Naive thymus-derived CD8-positive, alpha-beta T cell (primary cell): Measurements from ENCODE around the gene ICE1. TPM values are rescaled to one million over a fixed set of nuclear protein-coding genes. Genes with fewer than 3 reads are reported as not detected.
"Not testable (repeated sequence)": the region's sequence is repeated elsewhere in the genome, so short reads cannot be mapped to it uniquely, and the experiment has no call there.

Experiments
- ATAC-seq, 2 donors: fragments of 150-1000 bp; cut with Tn5 transposase in 1 of 2; sonication (Bioruptor Pico), chemical (Tn5 transposase) in 1 of 2; 1 replicate in 1 of 2; 2 replicates in 1 of 2; pipeline ENCODE4 v1.10.0; 2021; ENCODE audit warnings: mild to moderate bottlenecking in 2 of 2, moderate library complexity in 2 of 2
- POLR2A ChIA-PET: fragments of 350-600 bp; sonication (Branson Sonifier 250); formaldehyde crosslinking; loops from one replicate; lab custom pipeline; 2021; ENCODE audit warnings: antibody characterized with exemption; lab: Charles Lee
- DNase-seq, 10 donors: peaks; one replicate each; pipeline versions ENCODE4 v3.0.0 to v3.0.0-alpha.2; 2020 to 2022
- H3K27ac Mint-ChIP-seq, 10 donors: one replicate each; pipeline ENCODE4 v1.8.0; 2020 to 2022; ENCODE audit warnings: mild to moderate bottlenecking in 10 of 10, mixed read lengths in 10 of 10, moderate library complexity in 4 of 10, inconsistent platforms in 1 of 10
- H3K27me3 Mint-ChIP-seq, 5 donors: one replicate each; pipeline ENCODE4 v1.8.0; 2021 to 2022; ENCODE audit warnings: mixed read lengths in 5 of 5
- H3K36me3 Mint-ChIP-seq, 3 donors: one replicate each; pipeline ENCODE4 v1.8.0; 2020 to 2022; ENCODE audit warnings: mixed read lengths in 3 of 3, mild to moderate bottlenecking in 2 of 3, inconsistent platforms in 1 of 3
- H3K4me1 Mint-ChIP-seq, 4 donors: one replicate each; pipeline ENCODE4 v1.8.0; 2021 to 2022; ENCODE audit warnings: mixed read lengths in 4 of 4
- H3K4me3 Mint-ChIP-seq, 10 donors: one replicate each; pipeline ENCODE4 v1.8.0; 2020 to 2022; ENCODE audit warnings: mild to moderate bottlenecking in 10 of 10, mixed read lengths in 10 of 10, moderate library complexity in 6 of 10, inconsistent platforms in 1 of 10
- H3K9me3 Mint-ChIP-seq, 9 donors: one replicate each; pipeline ENCODE4 v1.8.0; 2020 to 2022; ENCODE audit warnings: mixed read lengths in 9 of 9, mild to moderate bottlenecking in 3 of 9, inconsistent platforms in 1 of 9, moderate library complexity in 1 of 9
- polyA plus RNA-seq, 3 donors: library from polyadenylated mRNA; unstranded; fragments of 300-500 nt; fragmentation: Illumina TruSeq; gene quantifications; one replicate each; pipeline ENCODE4 v1.2.3, GENCODE V29; 2021
- total RNA-seq, 8 experiments: library from RNA in 2 of 8; stranded (reverse) in 2 of 8; gene quantifications; one replicate each; pipeline ENCODE4 v1.2.3 and lab custom pipeline; 2021 to 2026

The ICE1 gene
- total and polyA plus RNA-seq, 5 experiments from 2014 or later, result 16.1 to 53.3 (median 18.8) TPM

GRCh38 chr5:5483880-5484598 lies 61.6 kb downstream of the ICE1 start:
- POLR2A ChIA-PET, result interaction anchor here (0.6 kb wide), 1 partner anchor 63 kb away, joined by 3 read pairs; no protein-coding TSS in a partner anchor
- H3K4me3 Mint-ChIP-seq, result no peak overlapping the region
- H3K4me1 Mint-ChIP-seq, result peaks cover 14 to 29% (median 25%) of the 10 kb centered on the region in 4 donors
- peak overlapping the region in 8 of 10 donors; percentile 6 to 82 (median 65) for H3K27ac Mint-ChIP-seq
- H3K36me3 Mint-ChIP-seq, result peaks cover 0 to 45% (median 4%) of the 10 kb centered on the region in 3 donors
- no peak for ATAC-seq
- DNase-seq, result no peak
- peaks cover 0 to 3% (median 0%) of the 10 kb centered on the region in 9 donors for H3K9me3 Mint-ChIP-seq
- no peaks in the 10 kb centered on the region for H3K27me3 Mint-ChIP-seq

GRCh38 chr5:5486122-5486521 lies 63.6 kb downstream of the ICE1 start:
- H3K36me3 Mint-ChIP-seq, result peaks cover 0 to 59% (median 6%) of the 10 kb centered on the region in 3 donors
- peak overlapping the region in 1 of 10 donors; percentile 34 for H3K4me3 Mint-ChIP-seq
- ATAC-seq (no peak), DNase-seq (no peak)
- no peaks in the 10 kb centered on the region for H3K27me3 Mint-ChIP-seq
- no peaks in the 10 kb centered on the region for H3K9me3 Mint-ChIP-seq
- peak overlapping the region in 4 of 10 donors; percentile 26 to 81 (median 58) for H3K27ac Mint-ChIP-seq
- peaks cover 6 to 12% (median 10%) of the 10 kb centered on the region in 4 donors for H3K4me1 Mint-ChIP-seq
- POLR2A ChIA-PET, result no interaction called here

- Mint-ChIP-seq H3K4me3 (no peak overlapping the region), H3K27me3 (no peaks in the 10 kb centered on the region), H3K9me3 (no peaks in the 10 kb centered on the region), H3K4me1 (peaks cover 10 to 15% (median 11%) of the 10 kb centered on the region in 4 donors), H3K27ac (peak overlapping the region in 5 of 10 donors; percentile 3 to 89 (median 8)), H3K36me3 (peaks cover 0 to 58% (median 6%) of the 10 kb centered on the region in 3 donors)
- POLR2A ChIA-PET, result interaction anchor here (1.2 kb wide), 1 partner anchor 65 kb away, joined by 4 read pairs; the partner anchor contains the start of gene ICE1
- DNase-seq (no peak), ATAC-seq (no peak)
These were observed 65.3 kb downstream of the ICE1 start for GRCh38 chr5:5487585-5488360.

GRCh38 chr5:5490774-5491347 lies 68.4 kb downstream of the ICE1 start:
- peak overlapping the region in 6 of 10 donors; percentile 19 to 70 (median 30) for H3K27ac Mint-ChIP-seq
- no peak overlapping the region for H3K4me3 Mint-ChIP-seq
- POLR2A ChIA-PET, result interaction anchor here (1.0 kb wide), 1 partner anchor 10 kb away, joined by 3 read pairs; no protein-coding TSS in a partner anchor
- DNase-seq (no peak), ATAC-seq (no peak)
- H3K4me1 Mint-ChIP-seq, result peaks cover 12 to 29% (median 20%) of the 10 kb centered on the region in 4 donors
- peaks cover 0 to 41% (median 6%) of the 10 kb centered on the region in 3 donors for H3K36me3 Mint-ChIP-seq
- H3K9me3 Mint-ChIP-seq, result no peaks in the 10 kb centered on the region
- no peaks in the 10 kb centered on the region for H3K27me3 Mint-ChIP-seq

- Mint-ChIP-seq H3K27ac (peak overlapping the region in 5 of 10 donors; percentile 5 to 63 (median 46)), H3K9me3 (no peaks in the 10 kb centered on the region), H3K4me3 (peak overlapping the region; percentile 55 to 85 (median 74)), H3K36me3 (peaks cover 0 to 34% (median 6%) of the 10 kb centered on the region in 3 donors), H3K4me1 (peaks cover 14 to 31% (median 24%) of the 10 kb centered on the region in 4 donors), H3K27me3 (peaks cover 0 to 1% (median 0%) of the 10 kb centered on the region in 5 donors)
- peak in 8 of 10 donors; percentile 19 to 69 (median 49) for DNase-seq
- peak; percentile 24 to 40 for ATAC-seq
- POLR2A ChIA-PET, result no interaction called here
These were observed 69.8 kb downstream of the ICE1 start for GRCh38 chr5:5492087-5492933.

GRCh38 chr5:5492934-5493271 lies 70.4 kb downstream of the ICE1 start:
- H3K27me3 Mint-ChIP-seq, POLR2A ChIA-PET, DNase-seq, ATAC-seq, H3K9me3 Mint-ChIP-seq, H3K27ac Mint-ChIP-seq: not testable (repeated sequence)
- H3K36me3 Mint-ChIP-seq, result peaks cover 0 to 28% (median 6%) of the 10 kb centered on the region in 3 donors
- H3K4me1 Mint-ChIP-seq, result peaks cover 14 to 31% (median 24%) of the 10 kb centered on the region in 4 donors
- peak overlapping the region in 4 of 10 donors; percentile 9 to 78 (median 57) for H3K4me3 Mint-ChIP-seq

- peak; percentile 96 for ATAC-seq
- Mint-ChIP-seq H3K36me3 (peaks cover 0 to 10% (median 1%) of the 10 kb centered on the region in 3 donors), H3K27me3 (peaks cover 0 to 6% (median 0%) of the 10 kb centered on the region in 5 donors), H3K9me3 (no peaks in the 10 kb centered on the region), H3K4me1 (peaks cover 14 to 31% (median 24%) of the 10 kb centered on the region in 4 donors), H3K4me3 (peak overlapping the region in 9 of 10 donors; percentile 11 to 73 (median 67)), H3K27ac (peak overlapping the region in 1 of 10 donors; percentile 56)
- POLR2A ChIA-PET, result interaction anchor here (1.9 kb wide), 1 partner anchor 73 kb away, joined by 10 read pairs; the partner anchor contains the start of gene ICE1
- DNase-seq, result peak; percentile 68 to 88 (median 80)
These were observed 72.3 kb downstream of the ICE1 start for GRCh38 chr5:5494489-5495402.

GRCh38 chr5:5497152-5497788 lies 74.8 kb downstream of the ICE1 start:
- Mint-ChIP-seq H3K4me3 (no peak overlapping the region), H3K27ac (no peak overlapping the region), H3K9me3 (no peaks in the 10 kb centered on the region), H3K36me3 (no peaks in the 10 kb centered on the region), H3K4me1 (peaks cover 6 to 29% (median 19%) of the 10 kb centered on the region in 4 donors), H3K27me3 (peaks cover 0 to 20% (median under 1%) of the 10 kb centered on the region in 5 donors)
- ATAC-seq, result no peak
- peak in 4 of 10 donors; percentile 10 to 30 (median 21) for DNase-seq
- POLR2A ChIA-PET, result no interaction called here

GRCh38 chr5:5499442-5499841 lies 77.0 kb downstream of the ICE1 start:
- Mint-ChIP-seq H3K27ac (no peak overlapping the region), H3K4me3 (no peak overlapping the region), H3K36me3 (peaks cover 0 to 9% (median 3%) of the 10 kb centered on the region in 3 donors), H3K4me1 (peaks cover under 1 to 10% (median 6%) of the 10 kb centered on the region in 4 donors), H3K27me3 (peaks cover 0 to 42% (median 16%) of the 10 kb centered on the region in 5 donors), H3K9me3 (peaks cover 0 to 17% (median 3%) of the 10 kb centered on the region in 9 donors)
- POLR2A ChIA-PET, result no interaction called here
- ATAC-seq (no peak), DNase-seq (no peak)

- ATAC-seq, result no peak
- Mint-ChIP-seq H3K27me3 (peaks cover 9 to 58% (median 17%) of the 10 kb centered on the region in 5 donors), H3K36me3 (peaks cover 0 to 13% (median 6%) of the 10 kb centered on the region in 3 donors), H3K4me3 (no peak overlapping the region), H3K27ac (no peak overlapping the region), H3K9me3 (peaks cover 0 to 23% (median 7%) of the 10 kb centered on the region in 9 donors), H3K4me1 (no peaks in the 10 kb centered on the region)
- POLR2A ChIA-PET, result no interaction called here
- no peak for DNase-seq
These were observed 81.8 kb downstream of the ICE1 start for GRCh38 chr5:5504325-5504724.
